AG08395 (cell line): ENCODE measurements around the gene SLC13A3.

Experiments
- DNase-seq: peaks from one replicate; pipeline ENCODE4 v3.0.0; 2012; ENCODE audit warnings: mixed read lengths, low spot score

SLC13A3 gene

DNA sequence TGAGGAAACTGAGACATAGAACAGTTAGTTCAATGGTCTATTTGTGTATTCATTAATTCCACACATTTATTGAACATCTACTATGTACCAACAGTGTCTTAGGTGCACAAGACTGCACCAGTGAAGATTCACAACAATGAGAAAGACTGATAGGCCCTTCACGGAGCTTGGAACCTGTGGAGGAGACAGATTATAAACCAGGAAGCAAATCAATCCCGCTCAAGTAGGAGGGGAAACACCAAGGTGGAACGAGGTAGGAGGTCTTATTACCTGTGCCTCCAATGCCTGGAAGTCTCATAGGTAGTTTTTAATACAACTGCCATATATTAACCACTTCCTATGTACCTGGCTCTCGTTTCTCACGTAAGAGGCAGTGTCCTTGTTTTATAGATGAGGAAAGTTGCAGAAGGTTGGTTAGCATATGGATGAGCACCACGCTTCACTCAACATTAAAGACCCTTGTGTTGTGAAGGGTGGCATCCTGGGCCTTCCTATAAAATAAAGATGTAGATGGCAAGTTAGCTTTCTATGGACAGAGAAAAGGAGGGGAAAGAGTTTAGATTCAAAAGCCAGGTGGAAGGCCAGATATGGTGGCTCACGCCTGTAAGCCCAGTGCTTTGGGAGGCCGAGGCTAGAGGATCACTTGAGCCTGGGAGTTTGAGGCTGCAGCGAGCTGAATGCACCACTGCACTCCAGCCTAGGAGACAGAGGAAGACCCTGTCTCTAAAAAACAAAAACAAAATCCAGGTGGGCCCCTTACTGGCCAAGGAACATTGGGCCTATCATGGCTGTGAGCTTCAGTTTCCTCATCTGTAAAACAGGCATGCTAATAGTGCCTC, 45.1 kb downstream of the SLC13A3 start:
- DNase-seq = no peak

DNA sequence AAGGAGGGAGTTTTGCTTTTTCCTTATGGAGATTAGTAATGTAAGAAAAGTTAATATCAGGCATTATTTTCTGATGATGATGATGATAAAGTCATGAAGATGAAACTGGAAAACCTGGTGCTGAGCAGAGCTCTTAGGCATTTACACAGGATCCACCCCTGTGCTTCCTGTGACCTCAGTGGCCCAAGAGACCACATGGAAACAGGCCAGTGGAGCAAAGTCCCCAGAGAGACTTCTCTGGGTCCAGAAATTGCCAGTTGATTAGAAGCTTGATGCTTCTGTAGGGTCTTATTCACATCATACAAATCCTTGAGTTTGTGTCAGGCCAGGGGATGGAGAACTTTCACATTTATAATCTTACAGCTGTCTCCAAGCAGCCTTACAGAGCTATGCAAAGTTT, 46.1 kb downstream of the SLC13A3 start:
- DNase-seq = no peak

DNA sequence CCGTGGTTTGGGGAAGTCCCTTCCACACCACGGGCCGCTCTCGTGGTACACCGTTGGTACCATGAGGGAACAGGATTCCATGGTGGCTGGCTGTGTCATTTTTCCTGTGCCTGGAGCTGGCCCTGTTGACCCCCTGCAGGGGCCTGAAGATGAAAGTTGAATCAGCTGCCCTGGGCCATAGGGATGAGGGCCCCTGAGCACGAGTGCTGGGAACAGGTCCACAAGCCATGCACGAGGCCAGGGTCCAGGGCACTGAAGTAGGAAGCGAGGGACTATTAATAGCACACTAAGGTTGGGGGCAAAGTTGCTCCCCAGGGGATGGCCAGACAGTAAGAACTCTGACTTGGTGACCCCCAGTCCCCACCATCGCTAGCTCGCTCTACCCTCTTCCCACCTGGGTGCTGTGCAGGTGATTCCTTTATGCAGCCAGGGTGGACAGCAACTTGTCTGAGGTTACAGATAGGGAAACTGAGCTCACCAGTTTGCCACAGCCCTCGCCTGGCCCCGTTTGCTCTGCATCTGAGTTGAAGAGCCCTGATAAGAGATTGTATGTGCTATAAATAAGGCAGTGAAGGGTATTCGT, 46.6 kb downstream of the SLC13A3 start:
- DNase-seq = no peak

DNA sequence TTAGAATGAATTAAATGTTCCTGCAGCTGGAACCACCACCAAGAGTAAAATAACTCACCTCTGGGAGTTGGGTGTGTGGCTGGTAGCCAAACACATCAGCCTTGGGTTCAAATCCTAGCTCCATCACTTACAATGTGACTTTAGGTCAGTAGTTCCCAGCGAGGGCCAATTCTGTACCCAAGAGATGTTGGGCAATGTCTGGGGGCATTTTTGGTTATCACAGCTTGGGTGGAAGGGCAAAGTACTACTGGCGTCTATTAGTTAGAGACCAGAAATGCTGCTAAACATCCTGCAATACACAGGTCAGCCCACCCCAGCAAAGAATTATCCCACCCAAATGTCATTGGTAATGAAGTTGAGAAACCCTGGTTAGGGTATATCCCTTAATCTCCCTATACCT, 48.8 kb downstream of the SLC13A3 start:
- DNase-seq = no peak

DNA sequence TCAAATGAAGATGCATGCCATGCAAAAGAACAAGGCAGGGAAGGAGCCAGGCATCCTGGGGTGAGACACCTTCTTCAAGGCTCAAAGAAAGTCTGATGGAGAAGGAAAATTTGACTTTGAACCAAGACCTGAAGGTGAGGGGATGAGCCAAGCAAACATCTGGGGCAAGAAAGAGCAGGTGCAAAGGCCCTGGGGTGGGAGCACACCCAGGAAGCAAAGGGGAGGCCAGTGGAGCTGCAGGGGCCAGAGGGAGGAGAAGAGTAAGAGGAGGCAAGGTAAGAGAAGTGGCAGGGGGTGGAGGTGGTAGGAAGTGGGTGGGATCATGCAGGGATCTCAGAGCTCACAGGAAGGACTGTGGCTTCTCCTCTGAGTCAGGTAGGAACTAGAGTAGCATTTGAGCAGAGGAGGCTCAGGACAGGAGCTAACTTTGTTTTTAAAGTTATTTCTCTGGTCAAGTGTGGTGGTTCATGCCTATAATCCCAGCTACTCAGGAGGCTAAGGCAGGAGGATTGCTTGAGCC, 49.6 kb downstream of the SLC13A3 start:
- no peak for DNase-seq

DNA sequence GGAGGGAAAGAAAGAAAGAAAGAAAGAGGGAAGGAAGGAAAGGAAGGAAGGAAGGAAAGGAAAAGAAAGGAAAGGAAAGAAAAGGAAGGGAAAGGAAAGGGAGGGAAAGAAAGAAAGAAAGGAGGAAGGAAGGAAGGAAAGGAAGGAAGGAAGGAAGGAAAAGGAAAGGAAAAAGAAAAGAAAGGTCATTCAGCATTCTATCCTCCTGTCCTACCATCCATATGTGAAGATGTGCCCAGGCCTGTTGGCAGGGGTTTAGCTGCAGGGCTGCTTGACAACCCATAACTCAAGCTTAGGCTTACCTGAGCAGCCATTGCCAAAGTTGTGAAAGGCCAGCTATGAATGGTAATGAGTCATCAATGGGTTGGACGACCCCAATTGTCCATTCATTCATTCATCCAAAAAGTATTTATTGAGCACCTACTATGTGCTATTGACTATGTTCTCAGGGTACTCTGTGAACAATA, 50.9 kb downstream of the SLC13A3 start:
- no peak for DNase-seq

DNA sequence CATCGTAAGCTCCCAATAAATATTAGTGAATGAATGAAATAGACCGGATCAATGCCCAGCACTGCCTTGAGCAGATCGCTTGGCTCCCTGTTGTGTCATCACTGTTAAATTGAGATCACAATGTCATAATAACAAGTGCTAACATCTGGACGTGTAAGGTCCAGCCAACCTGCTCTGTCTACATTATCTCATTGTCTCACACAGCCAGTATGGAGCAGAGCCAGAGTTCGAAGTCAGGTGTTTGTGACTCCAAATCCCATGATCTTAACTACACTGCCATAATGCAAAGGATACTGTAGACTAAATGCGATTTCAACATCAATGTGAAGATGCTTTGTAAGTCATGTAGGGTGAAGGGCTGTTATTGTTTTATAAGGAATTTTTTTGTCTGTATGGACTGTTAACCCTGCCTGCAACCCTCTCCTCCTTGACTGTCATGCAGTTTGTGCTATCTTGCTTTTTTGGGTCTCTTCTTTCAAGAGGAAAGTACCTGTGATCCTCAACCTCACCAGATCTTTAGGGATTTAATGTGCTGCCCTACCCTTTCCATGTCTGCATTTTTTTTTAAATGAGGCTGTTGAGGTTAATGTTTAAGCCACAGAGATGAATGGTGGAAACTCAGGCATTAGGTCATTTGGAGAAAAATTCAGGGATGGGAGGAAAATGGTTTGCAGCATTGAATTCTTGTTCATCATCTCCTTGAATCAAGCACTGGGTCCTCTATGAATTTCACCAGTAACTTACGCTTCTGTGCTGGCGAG, 51.9 kb downstream of the SLC13A3 start:
- DNase-seq = no peak

DNA sequence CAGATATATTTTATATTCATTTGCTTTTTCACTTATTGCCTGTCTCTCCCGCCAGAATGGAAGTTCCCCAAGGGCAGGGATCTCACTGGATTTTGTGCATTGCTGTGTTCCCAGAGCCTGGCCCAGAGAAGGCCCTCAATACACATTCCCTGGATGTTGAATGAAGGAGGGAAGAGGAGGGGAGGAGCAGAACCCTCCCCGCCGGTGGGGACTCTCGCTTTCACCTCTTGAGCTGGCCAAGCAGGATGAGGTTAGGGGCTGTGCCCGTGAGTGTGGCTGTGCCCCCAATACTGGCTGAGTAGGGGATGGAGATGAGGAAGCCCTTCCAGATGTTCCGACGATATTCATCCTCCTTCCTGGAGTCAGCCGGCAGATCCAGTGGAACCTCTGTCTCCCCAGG, 55.3 kb downstream of the SLC13A3 start:
- DNase-seq = no peak

DNA sequence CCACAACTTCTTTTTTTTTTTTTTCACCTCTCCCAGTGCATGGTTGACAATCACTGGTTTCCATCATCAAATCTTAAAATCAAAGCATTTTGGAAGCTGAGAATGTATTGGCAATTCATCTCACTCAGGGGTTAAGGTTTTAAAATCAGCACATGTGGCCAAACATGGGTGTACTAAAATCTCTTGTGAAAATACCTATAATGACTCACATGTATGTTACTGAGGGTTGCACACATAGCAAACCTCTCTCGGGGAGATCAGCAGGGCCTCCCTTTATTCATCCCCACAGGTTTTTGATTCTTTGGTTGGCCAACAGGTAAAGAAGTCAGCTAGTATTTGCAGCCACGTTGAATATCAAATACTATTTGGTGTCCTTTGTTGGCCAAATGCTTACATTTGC, 56.5 kb downstream of the SLC13A3 start:
- DNase-seq = no peak

DNA sequence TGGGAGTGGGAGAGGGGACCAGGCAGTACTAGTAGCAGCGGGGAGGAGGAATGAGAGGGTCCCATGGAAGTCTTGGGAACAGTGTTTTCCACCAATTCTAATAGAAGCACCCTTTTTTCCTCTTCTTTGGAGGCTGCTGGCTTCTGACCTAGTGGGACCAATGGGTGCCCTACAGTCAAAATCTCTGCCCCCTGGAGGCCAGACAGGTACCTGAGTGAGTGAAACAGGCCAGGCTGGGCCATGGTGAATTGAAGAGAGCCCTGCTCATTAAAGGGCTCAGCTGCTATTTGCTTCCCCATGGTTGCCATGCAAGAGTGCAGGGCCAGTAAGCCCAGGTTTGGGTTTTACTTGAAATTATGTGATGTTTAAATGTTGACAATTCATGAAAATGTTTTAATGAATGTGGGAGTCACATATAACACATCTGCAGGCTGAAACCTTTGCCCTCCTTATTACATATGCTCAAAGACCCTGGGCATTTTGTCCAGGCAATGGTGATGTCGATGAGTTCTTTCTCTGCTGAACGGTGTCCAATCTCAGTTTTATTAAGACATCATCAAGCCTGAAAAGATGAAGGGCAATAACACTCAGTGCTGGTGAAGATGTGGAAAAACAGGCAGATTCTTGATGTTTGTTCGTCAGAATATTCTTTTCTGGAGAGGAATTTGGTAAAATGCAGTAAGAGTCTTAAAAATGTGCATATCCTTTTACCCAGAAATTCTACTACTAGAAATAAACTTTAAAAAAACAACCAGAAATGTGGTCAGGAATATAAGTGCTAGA, 58.5 kb downstream of the SLC13A3 start:
- DNase-seq = no peak

DNA sequence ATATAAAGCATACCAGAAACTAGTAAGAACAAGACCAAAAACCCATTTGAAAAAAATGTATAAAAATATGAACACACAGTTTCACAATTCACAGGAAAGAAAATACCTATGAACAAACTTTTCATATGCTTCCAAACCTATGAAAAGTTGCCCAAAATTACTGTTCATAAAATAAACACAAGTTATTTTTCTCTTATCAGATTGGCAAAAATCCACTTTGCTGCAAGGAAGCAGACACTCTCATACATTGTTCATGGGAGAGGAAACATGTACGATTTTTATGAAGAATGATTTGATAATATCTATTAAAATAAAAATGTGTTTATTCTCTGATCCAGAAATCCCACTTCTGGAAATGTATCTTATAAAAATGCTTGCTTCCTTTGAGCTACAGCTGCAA, 60.8 kb downstream of the SLC13A3 start:
- DNase-seq = no peak

DNA sequence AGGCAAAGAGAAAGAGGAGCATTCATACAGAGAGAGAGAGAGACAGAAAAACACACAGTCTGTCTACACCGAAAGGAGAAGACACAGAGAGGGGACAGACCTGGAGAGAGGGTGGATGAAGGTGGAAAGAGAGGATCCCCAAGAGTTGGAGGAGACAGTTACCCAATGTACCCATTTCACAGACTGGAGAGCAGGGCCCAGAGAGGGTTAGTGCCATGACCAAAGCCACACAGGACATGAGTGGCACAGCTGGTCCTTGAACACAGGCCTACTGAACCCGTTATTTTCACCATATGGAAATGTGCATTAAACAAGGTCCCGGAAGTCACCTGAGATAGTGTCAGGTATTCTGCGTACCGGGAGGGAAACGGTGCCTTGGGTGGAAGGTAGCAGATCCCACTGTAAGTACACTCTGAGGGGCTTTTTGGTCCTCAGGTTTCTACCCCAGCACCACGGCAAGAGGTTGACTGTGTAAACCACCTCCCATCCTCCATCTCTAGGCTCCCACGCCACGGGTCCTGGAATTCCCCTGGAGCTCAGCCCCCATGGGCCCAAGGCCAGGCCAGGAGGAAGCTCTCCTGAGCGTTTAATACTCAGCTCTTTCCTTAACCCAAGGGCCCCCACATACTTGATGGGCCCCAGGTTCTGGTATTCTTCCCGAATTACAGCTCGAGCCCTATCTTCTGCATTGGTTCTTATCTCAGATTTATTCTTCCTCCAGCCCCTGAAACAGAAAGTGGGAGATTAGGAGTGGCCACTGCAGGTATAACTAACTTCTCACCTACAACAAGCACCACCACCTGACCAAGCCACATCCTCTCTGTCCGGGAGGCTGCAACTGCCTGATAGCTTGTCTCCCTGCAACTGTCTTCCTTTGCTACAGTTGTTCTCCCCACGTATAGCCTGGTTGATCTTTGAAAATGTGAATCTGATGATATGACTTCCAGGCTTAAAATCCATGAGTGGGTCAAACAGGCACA, 62.4 kb downstream of the SLC13A3 start:
- DNase-seq = no peak

DNA sequence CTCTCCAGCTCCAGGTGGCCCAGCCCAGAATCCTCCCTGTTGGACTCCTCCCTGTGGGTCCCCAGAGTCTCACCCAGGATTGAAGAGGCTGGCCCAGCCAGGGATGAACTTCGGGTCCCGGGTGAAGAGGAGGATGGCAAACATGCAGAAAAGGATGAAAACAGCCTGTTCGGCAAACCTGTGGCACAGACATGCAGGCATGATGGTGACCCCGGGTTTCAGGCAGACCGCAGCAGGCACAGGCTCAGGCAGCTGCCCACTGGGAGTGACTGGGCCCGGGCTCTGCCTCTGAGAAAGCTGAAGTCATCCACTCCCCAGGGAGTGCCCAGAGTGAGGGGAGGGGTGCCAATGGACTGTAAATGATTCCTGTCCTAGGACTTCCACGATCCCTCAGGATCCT, 63.3 kb downstream of the SLC13A3 start:
- no peak for DNase-seq

DNA sequence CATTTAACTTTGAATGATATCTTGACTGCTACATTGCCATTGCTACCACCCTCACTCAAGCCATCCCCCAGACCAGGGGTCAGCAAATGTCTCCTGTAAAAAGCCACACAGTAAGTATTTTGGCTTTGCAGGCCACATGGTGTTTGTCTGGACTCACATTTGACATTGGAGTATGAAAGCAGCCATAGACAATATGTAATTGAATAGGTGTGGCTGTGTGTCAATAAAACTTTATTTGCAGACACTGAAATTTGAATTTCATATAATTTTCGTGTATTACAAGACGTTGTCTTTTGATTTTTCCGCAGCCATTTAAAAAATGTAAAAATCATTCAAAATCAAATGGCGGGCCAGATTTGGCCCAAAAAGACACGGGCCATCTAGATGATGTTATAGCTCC, 64.5 kb downstream of the SLC13A3 start:
- no peak for DNase-seq

DNA sequence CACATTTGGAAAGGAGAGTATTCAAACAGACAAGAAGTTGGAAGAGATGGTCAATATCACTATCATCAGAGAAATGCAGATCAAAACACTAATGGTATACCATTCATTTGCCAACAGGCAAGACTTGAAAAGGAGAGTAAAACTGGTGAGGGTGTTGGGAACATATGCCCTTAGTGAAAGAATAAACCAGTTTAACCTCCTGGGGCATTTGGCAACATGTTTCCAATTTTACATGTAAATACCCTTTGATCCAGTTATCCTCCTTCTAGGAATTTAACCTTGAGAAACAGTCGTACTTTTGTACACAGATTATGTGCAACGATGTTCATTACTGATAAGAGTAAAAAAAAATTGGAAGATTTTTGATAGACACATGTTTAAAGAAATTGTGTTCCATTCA, 66.8 kb downstream of the SLC13A3 start:
- DNase-seq = no peak

DNA sequence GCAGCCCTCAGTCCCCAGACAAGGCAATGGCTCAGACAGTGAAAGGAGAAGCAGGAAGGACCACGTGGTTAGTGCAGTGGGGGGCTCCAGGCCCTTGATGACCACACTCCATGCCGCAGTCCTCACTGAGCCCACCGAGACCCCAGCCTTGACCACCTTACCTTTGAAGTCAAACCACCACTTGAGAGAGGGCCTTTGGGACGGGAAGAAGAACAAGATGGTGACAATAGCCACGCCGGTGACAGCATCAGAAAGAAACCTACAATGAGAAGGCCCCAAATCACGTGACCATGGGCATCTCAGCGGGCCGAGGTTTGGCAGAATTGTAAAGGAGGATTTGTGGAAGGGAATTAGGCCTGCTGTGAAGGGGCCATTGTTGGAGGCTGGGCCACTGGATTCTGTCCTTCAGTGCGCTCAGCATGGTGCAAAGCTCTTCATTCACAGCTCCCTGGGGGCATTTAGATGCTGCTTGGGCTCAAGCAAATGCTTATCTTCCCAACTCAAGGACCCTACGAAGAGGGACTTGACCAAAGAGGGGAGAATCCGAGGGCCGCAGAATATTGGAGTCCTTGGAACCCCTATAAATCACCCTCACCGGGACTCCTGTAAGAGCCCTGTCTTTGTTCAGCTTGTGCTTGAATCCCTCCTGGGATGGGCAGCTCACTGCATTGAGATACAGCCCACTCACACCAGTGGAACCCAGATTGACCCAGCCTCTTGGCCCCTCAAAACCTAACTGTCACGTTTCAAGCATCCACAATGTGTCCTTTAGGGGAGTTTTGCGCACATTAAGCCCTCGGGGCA, 67.6 kb downstream of the SLC13A3 start:
- no peak for DNase-seq

DNA sequence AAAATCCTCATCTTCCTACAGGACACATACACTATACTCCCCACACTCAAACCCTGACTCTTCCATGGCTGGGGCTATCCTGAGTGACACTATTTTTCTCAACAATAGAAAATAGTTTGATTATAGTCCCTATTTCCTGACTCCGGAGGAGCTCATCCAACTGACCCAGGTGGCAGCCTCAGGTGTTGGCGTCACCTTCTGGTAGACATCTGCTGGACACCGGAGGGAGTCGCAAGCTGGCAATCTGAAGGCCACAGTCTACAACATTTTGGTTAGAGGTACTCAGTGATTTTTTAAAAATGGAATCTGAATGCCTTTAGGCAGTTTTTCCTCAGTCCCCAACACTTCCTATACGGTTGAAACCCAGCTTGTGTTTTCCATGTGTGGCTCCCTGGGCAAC, 68.6 kb downstream of the SLC13A3 start:
- DNase-seq = no peak

DNA sequence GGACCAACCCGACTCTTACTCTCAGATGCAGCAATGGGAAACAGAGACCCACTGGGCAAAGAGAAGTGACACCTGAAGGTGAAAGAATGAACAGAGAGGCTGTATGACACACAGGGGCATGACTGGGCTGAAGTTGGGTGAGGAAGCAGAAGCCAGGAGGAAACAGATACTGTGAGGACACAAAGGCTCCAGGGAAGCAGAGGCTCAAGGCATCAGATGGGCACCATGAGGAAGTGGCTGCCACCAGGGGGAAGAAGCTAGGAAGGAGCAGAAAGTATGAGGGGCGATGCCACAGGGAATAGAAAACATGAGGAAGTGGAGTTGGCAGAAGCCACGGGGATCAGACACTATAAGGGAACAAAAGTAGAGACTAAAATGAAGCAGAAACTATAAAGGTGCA, 69.9 kb downstream of the SLC13A3 start:
- DNase-seq = no peak

DNA sequence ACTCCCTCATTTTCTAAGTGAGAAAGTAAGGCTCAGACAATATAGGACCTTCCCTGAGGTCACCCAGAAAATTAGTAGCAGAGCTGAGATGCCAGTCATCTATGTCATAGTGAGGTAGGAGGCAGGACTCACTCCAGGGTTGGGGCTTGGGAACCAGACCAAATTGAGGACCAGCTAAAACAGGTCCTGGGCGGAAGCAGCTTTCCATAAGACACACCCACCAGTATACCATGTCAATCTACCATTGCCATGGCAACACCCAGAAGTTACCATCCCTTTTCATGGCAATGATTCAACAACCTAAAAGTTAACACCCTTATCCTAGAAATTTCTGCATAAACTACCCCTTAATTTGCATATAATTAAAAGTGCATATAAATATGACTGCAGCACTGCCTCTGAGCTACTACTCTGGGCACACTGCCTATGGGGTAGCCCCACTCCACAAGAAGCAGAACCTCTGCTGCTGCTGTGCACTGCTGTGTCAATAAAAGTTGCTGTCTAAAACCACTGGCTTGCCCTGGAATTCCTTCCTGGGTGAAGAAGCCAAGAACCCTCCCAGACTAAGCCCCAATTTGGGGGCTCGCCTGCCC, 70.5 kb downstream of the SLC13A3 start:
- no peak for DNase-seq

DNA sequence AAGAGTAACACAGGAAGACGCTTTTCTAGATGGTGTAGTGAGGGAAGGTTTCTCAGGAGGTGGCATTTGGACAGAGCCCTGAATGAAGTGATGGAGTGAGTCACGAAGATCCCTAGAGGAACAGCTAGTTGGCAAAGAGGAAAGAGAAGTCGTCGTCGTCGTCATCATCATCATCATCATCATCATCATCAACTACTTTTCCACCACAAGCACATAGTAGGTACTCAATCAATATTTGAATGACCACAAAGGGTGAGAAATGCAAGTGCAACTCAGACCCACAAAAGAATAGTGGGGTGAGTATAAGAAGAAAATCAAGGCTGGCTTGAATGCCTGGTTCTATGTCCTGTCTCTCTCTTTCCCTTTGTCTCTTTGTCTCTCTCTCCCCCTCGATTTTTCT, 72.5 kb downstream of the SLC13A3 start:
- DNase-seq = no peak
